ENCODE results near the gene SND1.

Gene SND1

GRCh38 chr7:128078309-128078708 lies 426.3 kb downstream of the SND1 start:
- H3K79me2 ChIP-seq (ENCODE audit: low read length): no peaks in the 10 kb centered on the region

GRCh38 chr7:128080169-128080568 lies 428.2 kb downstream of the SND1 start:
- Histone ChIP-seq H3K9ac (ENCODE audit: low read length) (no peak overlapping the region), H3K27ac (ENCODE audit: low read length) (no peak overlapping the region), H2AFZ (ENCODE audit: low read length) (no peak overlapping the region), H3K27me3 (replicated peaks; ENCODE audit: insufficient read depth, low read length) (no peaks in the 10 kb centered on the region), H3K9me2 (replicated peaks; ENCODE audit: insufficient read depth, low read length) (no peaks in the 10 kb centered on the region), H3F3A (ENCODE audit: insufficient read depth, low read length) (no peaks in the 10 kb centered on the region), H3K36me3 (replicated peaks; ENCODE audit: insufficient read depth, low read length) (peaks cover 5% of the 10 kb centered on the region; the same call in 1 of the 2 replicates), H3K4me3 (ENCODE audit: low read length) (no peak overlapping the region), H3K4me2 (ENCODE audit: low read depth, low read length) (no peak overlapping the region), H3K79me2 (ENCODE audit: low read length) (no peaks in the 10 kb centered on the region), H3K4me1 (ENCODE audit: low read length) (no peaks in the 10 kb centered on the region), H4K20me1 (ENCODE audit: insufficient read depth, low read length) (no peaks in the 10 kb centered on the region), H3K9me3 (replicated peaks; ENCODE audit: insufficient read depth, low read length) (no peaks in the 10 kb centered on the region)
- DNase-seq: no peak
- no peak for TF ChIP-seq EZH2 (optimal IDR thresholded peaks at IDR 0.05; ENCODE audit: low read depth, low read length)

More at GRCh38 chr7:128078309-128078708, 426.3 kb downstream of the SND1 start:
- Histone ChIP-seq H3K4me2 (ENCODE audit: low read depth, low read length) (no peak overlapping the region), H3K9ac (ENCODE audit: low read length) (no peak overlapping the region), H3K4me3 (ENCODE audit: low read length) (no peak overlapping the region), H3K27ac (ENCODE audit: low read length) (no peak overlapping the region), H3K9me3 (replicated peaks; ENCODE audit: insufficient read depth, low read length) (no peaks in the 10 kb centered on the region), H3K27me3 (replicated peaks; ENCODE audit: insufficient read depth, low read length) (no peaks in the 10 kb centered on the region), H4K20me1 (ENCODE audit: insufficient read depth, low read length) (no peaks in the 10 kb centered on the region), H3K36me3 (replicated peaks; ENCODE audit: insufficient read depth, low read length) (no peaks in the 10 kb centered on the region; the same call in 1 of the 2 replicates), H3K4me1 (ENCODE audit: low read length) (no peaks in the 10 kb centered on the region), H2AFZ (ENCODE audit: low read length) (no peak overlapping the region), H3F3A (ENCODE audit: insufficient read depth, low read length) (no peaks in the 10 kb centered on the region), H3K9me2 (replicated peaks; ENCODE audit: insufficient read depth, low read length) (no peaks in the 10 kb centered on the region)
- TF ChIP-seq EZH2 (optimal IDR thresholded peaks at IDR 0.05; ENCODE audit: low read depth, low read length) (no peak), EZH2phosphoT487 (IDR thresholded peaks at IDR 0.05; ENCODE audit: low read length) (no peak), CTCF (IDR thresholded peaks at IDR 0.05; ENCODE audit: low read length) (no peak)
- DNase-seq: no peak

- Histone ChIP-seq H3K27ac (ENCODE audit: low read length) (no peak overlapping the region), H3K9ac (ENCODE audit: low read length) (no peak overlapping the region), H3F3A (ENCODE audit: insufficient read depth, low read length) (no peaks in the 10 kb centered on the region), H3K36me3 (replicated peaks; ENCODE audit: insufficient read depth, low read length) (0 out of 2 replicates have a peak, but pooled peaks cover 5% of the 10 kb centered on the region), H3K79me2 (ENCODE audit: low read length) (no peaks in the 10 kb centered on the region), H3K4me2 (ENCODE audit: low read depth, low read length) (no peak overlapping the region), H3K4me1 (ENCODE audit: low read length) (no peaks in the 10 kb centered on the region), H3K9me3 (replicated peaks; ENCODE audit: insufficient read depth, low read length) (no peaks in the 10 kb centered on the region), H2AFZ (ENCODE audit: low read length) (no peak overlapping the region), H4K20me1 (ENCODE audit: insufficient read depth, low read length) (no peaks in the 10 kb centered on the region), H3K27me3 (replicated peaks; ENCODE audit: insufficient read depth, low read length) (no peaks in the 10 kb centered on the region), H3K9me2 (replicated peaks; ENCODE audit: insufficient read depth, low read length) (no peaks in the 10 kb centered on the region), H3K4me3 (ENCODE audit: low read length) (no peak overlapping the region)
- no peak for DNase-seq
- TF ChIP-seq EZH2phosphoT487 (IDR thresholded peaks at IDR 0.05; ENCODE audit: low read length) (no peak), EZH2 (optimal IDR thresholded peaks at IDR 0.05; ENCODE audit: low read depth, low read length) (no peak), CTCF (IDR thresholded peaks at IDR 0.05; ENCODE audit: low read length) (no peak)
These were observed 429.4 kb downstream of the SND1 start for GRCh38 chr7:128081351-128081750.

DNA sequence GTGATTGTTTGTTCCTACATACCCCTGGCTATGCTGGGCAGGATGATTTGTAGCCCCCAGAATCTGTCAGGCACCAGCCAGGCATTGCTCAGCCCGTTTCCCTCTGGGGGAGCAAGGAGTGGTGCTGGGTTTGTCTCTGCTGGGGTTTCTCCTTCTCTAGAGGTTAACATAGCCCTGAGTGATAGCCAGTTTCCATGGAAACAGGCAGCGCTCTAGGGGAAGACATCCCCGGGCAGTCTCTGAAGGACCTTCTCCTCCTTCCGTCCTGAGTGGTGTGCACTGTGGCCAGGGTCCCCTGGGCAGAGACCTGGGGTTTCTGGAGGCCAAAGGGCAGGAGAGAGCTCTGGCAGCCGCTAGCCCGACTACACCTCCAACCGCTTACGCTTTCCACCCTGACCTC lies 429.8 kb downstream of the SND1 start:
- no peak overlapping the region for H3K9ac ChIP-seq (ENCODE audit: low read length)
- no peaks in the 10 kb centered on the region for H3K9me3 ChIP-seq (replicated peaks; ENCODE audit: insufficient read depth, low read length)
- no peak overlapping the region for H2AFZ ChIP-seq (ENCODE audit: low read length)
- DNase-seq: no peak
- 0 out of 2 replicates have a peak, but pooled peaks cover 5% of the 10 kb centered on the region for H3K36me3 ChIP-seq (replicated peaks; ENCODE audit: insufficient read depth, low read length)
- no peak overlapping the region for H3K4me3 ChIP-seq (ENCODE audit: low read length)
- H3K9me2 ChIP-seq (replicated peaks; ENCODE audit: insufficient read depth, low read length): no peaks in the 10 kb centered on the region
- no peaks in the 10 kb centered on the region for H3K27me3 ChIP-seq (replicated peaks; ENCODE audit: insufficient read depth, low read length)
- TF ChIP-seq EZH2phosphoT487 (IDR thresholded peaks at IDR 0.05; ENCODE audit: low read length) (no peak), EZH2 (optimal IDR thresholded peaks at IDR 0.05; ENCODE audit: low read depth, low read length) (no peak), CTCF (IDR thresholded peaks at IDR 0.05; ENCODE audit: low read length) (no peak)
- H3K27ac ChIP-seq (ENCODE audit: low read length): no peak overlapping the region
- no peaks in the 10 kb centered on the region for H4K20me1 ChIP-seq (ENCODE audit: insufficient read depth, low read length)
- H3K79me2 ChIP-seq (ENCODE audit: low read length): no peaks in the 10 kb centered on the region
- H3K4me2 ChIP-seq (ENCODE audit: low read depth, low read length): no peak overlapping the region
- H3F3A ChIP-seq (ENCODE audit: insufficient read depth, low read length): no peaks in the 10 kb centered on the region
- H3K4me1 ChIP-seq (ENCODE audit: low read length): no peaks in the 10 kb centered on the region

All from MM.1S (cell line).